Neural cell (in vitro differentiated cells): ENCODE measurements around the gene ZSWIM6. TPM values are rescaled to one million over a fixed set of nuclear protein-coding genes. Genes with fewer than 3 reads are reported as not detected.
"Not testable (repeated sequence)": the region's sequence is repeated elsewhere in the genome, so short reads cannot be mapped to it uniquely, and the experiment has no call there.

ENCODE experiments used
- H2AFZ ChIP-seq: fragments of 200-600, 300-800 bp; sonication (generic), shearing (Covaris generic); 2 replicates; pipeline ENCODE4 v1.6.0; 2014; ENCODE audit warnings: low read depth, mild to moderate bottlenecking, antibody characterized with exemption, low read length, moderate library complexity
- H3F3A ChIP-seq: fragments of 200-600 bp; shearing (Covaris generic); 2 replicates; pipeline ENCODE4 v1.6.1; 2016; ENCODE audit warnings: mild to moderate bottlenecking, moderate library complexity, mixed read lengths, antibody characterized with exemption, low read length; ENCODE audit not compliant: insufficient read depth, poor library complexity, severe bottlenecking
- H3K27ac ChIP-seq: fragments of 200-600, 300-800 bp; sonication (generic), shearing (Covaris generic); 2 replicates; pipeline ENCODE4 v1.5.1; 2014; ENCODE audit warnings: mild to moderate bottlenecking, low read length, moderate library complexity
- H3K27me3 ChIP-seq: fragments of 300-800, 200-600 bp; sonication (generic), shearing (Covaris generic); 2 replicates; pipeline ENCODE4 v1.6.0; 2014; ENCODE audit warnings: mild to moderate bottlenecking, low read depth, low read length, moderate library complexity; ENCODE audit not compliant: insufficient read depth
- H3K36me3 ChIP-seq: fragments of 300-800, 200-600 bp; sonication (generic), shearing (Covaris generic); 2 replicates; pipeline ENCODE4 v1.5.1; 2014; ENCODE audit warnings: mild to moderate bottlenecking, antibody characterized with exemption, low read length, moderate library complexity; ENCODE audit not compliant: insufficient read depth
- H3K4me2 ChIP-seq: fragments of 300-800, 200-600 bp; sonication (generic), shearing (Covaris generic); 2 replicates; pipeline ENCODE4 v1.6.0; 2014; ENCODE audit warnings: mild to moderate bottlenecking, low read length
- H3K4me3 ChIP-seq: fragments of 300-800, 200-600 bp; sonication (generic), shearing (Covaris generic); 2 replicates; pipeline ENCODE4 v1.5.1; 2014; ENCODE audit warnings: mild to moderate bottlenecking, low read length, moderate library complexity
- H3K79me2 ChIP-seq: fragments of 200-600 bp; shearing (Covaris generic); replicated peaks from 2 replicates; pipeline ENCODE4 v1.6.0; 2014; ENCODE audit warnings: mild to moderate bottlenecking, low read length, moderate library complexity; ENCODE audit not compliant: insufficient read depth
- H3K9ac ChIP-seq: fragments of 300-800, 200-600 bp; sonication (generic), shearing (Covaris generic); 2 replicates; pipeline ENCODE4 v1.6.1; 2016; ENCODE audit warnings: mild to moderate bottlenecking, low read length, mixed read lengths
- H3K9me2 ChIP-seq: fragments of 200-600 bp; shearing (Covaris generic); 2 replicates; pipeline ENCODE4 v1.6.1; 2016; ENCODE audit warnings: mild to moderate bottlenecking, low read length, mixed read lengths; ENCODE audit not compliant: insufficient read depth
- H3K9me3 ChIP-seq: fragments of 200-600, 300-800 bp; sonication (generic), shearing (Covaris generic); 2 replicates; pipeline ENCODE4 v1.6.1; 2016; ENCODE audit warnings: mild to moderate bottlenecking, mixed run types, low read length, moderate library complexity, mixed read lengths
- H4K20me1 ChIP-seq: fragments of 200-600 bp; shearing (Covaris generic); 2 replicates; pipeline ENCODE4 v1.6.1; 2016; ENCODE audit warnings: mild to moderate bottlenecking, mixed run types; ENCODE audit not compliant: insufficient read depth
- CTCF ChIP-seq: fragments of 450-650 bp; IDR thresholded peaks from 2 replicates; pipeline ENCODE4 v1.5.1; 2014; ENCODE audit warnings: antibody characterized with exemption, mild to moderate bottlenecking, moderate library complexity; ENCODE audit not compliant: poor library complexity, severe bottlenecking
- EP300 ChIP-seq: fragments of 450-650 bp; conservative IDR thresholded peaks from 2 replicates; pipeline ENCODE4 v1.6.1; 2014; ENCODE audit warnings: antibody characterized with exemption, mild to moderate bottlenecking, moderate library complexity; ENCODE audit not compliant: poor library complexity, severe bottlenecking
- EZH2 ChIP-seq: fragments of 200-600, 300-800 bp; shearing (Covaris generic), sonication (generic); IDR thresholded peaks from 2 replicates; pipeline ENCODE4 v1.6.1; 2014; ENCODE audit warnings: antibody characterized with exemption, low read length, borderline replicate concordance, mild to moderate bottlenecking; ENCODE audit not compliant: insufficient read depth, poor library complexity, severe bottlenecking
- MXI1 ChIP-seq: fragments of 450-650 bp; conservative IDR thresholded peaks from 2 replicates; pipeline ENCODE4 v1.6.1; 2014; ENCODE audit warnings: antibody characterized with exemption, mild to moderate bottlenecking; ENCODE audit not compliant: poor library complexity, severe bottlenecking
- POLR2AphosphoS5 ChIP-seq: IDR thresholded peaks from 2 replicates; pipeline ENCODE4 v1.6.1; 2012
- RAD21 ChIP-seq: fragments of 450-650 bp; conservative IDR thresholded peaks from 2 replicates; pipeline ENCODE4 v1.6.1; 2014; ENCODE audit warnings: antibody characterized with exemption, mild to moderate bottlenecking, moderate library complexity
- SMC3 ChIP-seq: fragments of 450-650 bp; conservative IDR thresholded peaks from 2 replicates; pipeline ENCODE4 v1.6.1; 2014; ENCODE audit warnings: antibody characterized with exemption, mild to moderate bottlenecking, moderate library complexity; ENCODE audit not compliant: poor library complexity
- TAF1 ChIP-seq: IDR thresholded peaks from 2 replicates; pipeline ENCODE4 v1.6.1; 2012; ENCODE audit warnings: low read depth
- polyA plus RNA-seq: library from polyadenylated mRNA; depleted of rRNA; stranded (reverse); fragments of >200 nt; gene quantifications from 2 replicates; pipeline ENCODE4 v1.2.3, GENCODE V29; 2014
- TF ChIP-seq, protein P1 (sequence below): IDR thresholded peaks from 2 replicates; pipeline ENCODE4 v1.6.1; 2012; ENCODE audit warnings: borderline replicate concordance

The ZSWIM6 gene
- polyA plus RNA-seq, 1 donor from 2014 or later, result 43.6 TPM

- H3K9me3 ChIP-seq, result no peaks in the 10 kb centered on the region
- H3K79me2 ChIP-seq, result peaks cover 91% of the 10 kb centered on the region
Measured at GRCh38 chr5:61405511-61406295, 73.6 kb downstream of the ZSWIM6 start.

GRCh38 chr5:61406497-61406896, 74.4 kb downstream of the ZSWIM6 start:
- H2AFZ ChIP-seq, H3K9me2 ChIP-seq, H3K4me3 ChIP-seq, H3K9me3 ChIP-seq, H3K36me3 ChIP-seq, H3K27me3 ChIP-seq, H3F3A ChIP-seq, H3K9ac ChIP-seq, H4K20me1 ChIP-seq, H3K27ac ChIP-seq, H3K4me2 ChIP-seq: not testable (repeated sequence)
- peaks cover 91% of the 10 kb centered on the region for H3K79me2 ChIP-seq

More at GRCh38 chr5:61405511-61406295, 73.6 kb downstream of the ZSWIM6 start:
- Histone ChIP-seq H3K27me3 (no peaks in the 10 kb centered on the region), H3K4me2 (no peak overlapping the region), H3K27ac (no peak overlapping the region), H3K4me3 (no peak overlapping the region), H3K9me2 (no peaks in the 10 kb centered on the region), H2AFZ (no peak overlapping the region), H3F3A (no peaks in the 10 kb centered on the region), H3K9ac (no peak overlapping the region), H4K20me1 (peaks cover 6% of the 10 kb centered on the region), H3K36me3 (no peaks in the 10 kb centered on the region)
- TF ChIP-seq POLR2AphosphoS5 (no peak), EZH2 (no peak), TAF1 (no peak), RAD21 (no peak), SMC3 (no peak), MXI1 (no peak), CTCF (no peak), EP300 (no peak)
- TF ChIP-seq, protein P1, sequence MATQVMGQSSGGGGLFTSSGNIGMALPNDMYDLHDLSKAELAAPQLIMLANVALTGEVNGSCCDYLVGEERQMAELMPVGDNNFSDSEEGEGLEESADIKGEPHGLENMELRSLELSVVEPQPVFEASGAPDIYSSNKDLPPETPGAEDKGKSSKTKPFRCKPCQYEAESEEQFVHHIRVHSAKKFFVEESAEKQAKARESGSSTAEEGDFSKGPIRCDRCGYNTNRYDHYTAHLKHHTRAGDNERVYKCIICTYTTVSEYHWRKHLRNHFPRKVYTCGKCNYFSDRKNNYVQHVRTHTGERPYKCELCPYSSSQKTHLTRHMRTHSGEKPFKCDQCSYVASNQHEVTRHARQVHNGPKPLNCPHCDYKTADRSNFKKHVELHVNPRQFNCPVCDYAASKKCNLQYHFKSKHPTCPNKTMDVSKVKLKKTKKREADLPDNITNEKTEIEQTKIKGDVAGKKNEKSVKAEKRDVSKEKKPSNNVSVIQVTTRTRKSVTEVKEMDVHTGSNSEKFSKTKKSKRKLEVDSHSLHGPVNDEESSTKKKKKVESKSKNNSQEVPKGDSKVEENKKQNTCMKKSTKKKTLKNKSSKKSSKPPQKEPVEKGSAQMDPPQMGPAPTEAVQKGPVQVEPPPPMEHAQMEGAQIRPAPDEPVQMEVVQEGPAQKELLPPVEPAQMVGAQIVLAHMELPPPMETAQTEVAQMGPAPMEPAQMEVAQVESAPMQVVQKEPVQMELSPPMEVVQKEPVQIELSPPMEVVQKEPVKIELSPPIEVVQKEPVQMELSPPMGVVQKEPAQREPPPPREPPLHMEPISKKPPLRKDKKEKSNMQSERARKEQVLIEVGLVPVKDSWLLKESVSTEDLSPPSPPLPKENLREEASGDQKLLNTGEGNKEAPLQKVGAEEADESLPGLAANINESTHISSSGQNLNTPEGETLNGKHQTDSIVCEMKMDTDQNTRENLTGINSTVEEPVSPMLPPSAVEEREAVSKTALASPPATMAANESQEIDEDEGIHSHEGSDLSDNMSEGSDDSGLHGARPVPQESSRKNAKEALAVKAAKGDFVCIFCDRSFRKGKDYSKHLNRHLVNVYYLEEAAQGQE, result no peak
